ENCODE results near the gene TBC1D9. TPM values are rescaled to one million over a fixed set of nuclear protein-coding genes. Genes with fewer than 3 reads are reported as not detected.
"Not testable (repeated sequence)": the region's sequence is repeated elsewhere in the genome, so short reads cannot be mapped to it uniquely, and the experiment has no call there.

TBC1D9 gene
- total RNA-seq, 1 experiment from 2014 or later = 21.7 TPM

DNA sequence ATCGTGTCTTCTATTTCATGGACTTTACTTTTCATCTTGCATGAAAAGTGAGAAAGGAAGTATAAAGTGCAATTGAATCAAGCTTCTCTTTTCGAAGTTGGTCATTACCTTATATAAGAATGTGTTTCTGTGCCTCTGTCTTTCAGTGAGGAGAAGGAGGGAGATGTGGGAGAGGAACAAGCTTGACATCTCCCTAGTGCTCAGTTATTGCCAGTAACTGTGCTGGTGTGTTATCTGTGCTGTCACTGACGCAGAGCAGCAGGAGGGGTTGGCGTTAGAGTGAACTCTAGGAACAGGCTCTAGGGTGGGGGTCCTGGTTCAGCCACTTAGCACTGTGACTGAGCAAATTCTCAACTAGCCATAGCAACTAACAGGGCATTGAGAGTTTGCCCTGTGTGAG is 34.0 kb upstream of the TBC1D9 start:
- Histone ChIP-seq H3K9me3 (ENCODE audit: control insufficient read depth, insufficient read depth, low read depth, low read length) (no peaks in the 10 kb centered on the region), H3K27me3 (ENCODE audit: control insufficient read depth, insufficient read depth, low read length) (no peaks in the 10 kb centered on the region), H3K27ac (ENCODE audit: low read length) (no peak overlapping the region), H3K36me3 (ENCODE audit: control insufficient read depth, insufficient read depth, low read length) (no peaks in the 10 kb centered on the region), H3K4me1 (ENCODE audit: control insufficient read depth, insufficient read depth, low read length) (no peaks in the 10 kb centered on the region), H3K4me3 (ENCODE audit: low read depth in 2 of 2, low read length in 2 of 2) (no peak overlapping the region)
- DNase-seq (ENCODE audit: low read depth, low spot score) (no peak), ATAC-seq (no peak)
- POLR2A ChIA-PET = no interaction called here
- no TSS peak for BruUV-seq (replicated peaks)
- TF ChIP-seq, protein P1, sequence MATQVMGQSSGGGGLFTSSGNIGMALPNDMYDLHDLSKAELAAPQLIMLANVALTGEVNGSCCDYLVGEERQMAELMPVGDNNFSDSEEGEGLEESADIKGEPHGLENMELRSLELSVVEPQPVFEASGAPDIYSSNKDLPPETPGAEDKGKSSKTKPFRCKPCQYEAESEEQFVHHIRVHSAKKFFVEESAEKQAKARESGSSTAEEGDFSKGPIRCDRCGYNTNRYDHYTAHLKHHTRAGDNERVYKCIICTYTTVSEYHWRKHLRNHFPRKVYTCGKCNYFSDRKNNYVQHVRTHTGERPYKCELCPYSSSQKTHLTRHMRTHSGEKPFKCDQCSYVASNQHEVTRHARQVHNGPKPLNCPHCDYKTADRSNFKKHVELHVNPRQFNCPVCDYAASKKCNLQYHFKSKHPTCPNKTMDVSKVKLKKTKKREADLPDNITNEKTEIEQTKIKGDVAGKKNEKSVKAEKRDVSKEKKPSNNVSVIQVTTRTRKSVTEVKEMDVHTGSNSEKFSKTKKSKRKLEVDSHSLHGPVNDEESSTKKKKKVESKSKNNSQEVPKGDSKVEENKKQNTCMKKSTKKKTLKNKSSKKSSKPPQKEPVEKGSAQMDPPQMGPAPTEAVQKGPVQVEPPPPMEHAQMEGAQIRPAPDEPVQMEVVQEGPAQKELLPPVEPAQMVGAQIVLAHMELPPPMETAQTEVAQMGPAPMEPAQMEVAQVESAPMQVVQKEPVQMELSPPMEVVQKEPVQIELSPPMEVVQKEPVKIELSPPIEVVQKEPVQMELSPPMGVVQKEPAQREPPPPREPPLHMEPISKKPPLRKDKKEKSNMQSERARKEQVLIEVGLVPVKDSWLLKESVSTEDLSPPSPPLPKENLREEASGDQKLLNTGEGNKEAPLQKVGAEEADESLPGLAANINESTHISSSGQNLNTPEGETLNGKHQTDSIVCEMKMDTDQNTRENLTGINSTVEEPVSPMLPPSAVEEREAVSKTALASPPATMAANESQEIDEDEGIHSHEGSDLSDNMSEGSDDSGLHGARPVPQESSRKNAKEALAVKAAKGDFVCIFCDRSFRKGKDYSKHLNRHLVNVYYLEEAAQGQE (IDR thresholded peaks at IDR 0.05; ENCODE audit: insufficient read depth in 1 of 2, low read depth in 2 of 2, low read length in 1 of 2) = no peak
- TF ChIP-seq, protein P2, sequence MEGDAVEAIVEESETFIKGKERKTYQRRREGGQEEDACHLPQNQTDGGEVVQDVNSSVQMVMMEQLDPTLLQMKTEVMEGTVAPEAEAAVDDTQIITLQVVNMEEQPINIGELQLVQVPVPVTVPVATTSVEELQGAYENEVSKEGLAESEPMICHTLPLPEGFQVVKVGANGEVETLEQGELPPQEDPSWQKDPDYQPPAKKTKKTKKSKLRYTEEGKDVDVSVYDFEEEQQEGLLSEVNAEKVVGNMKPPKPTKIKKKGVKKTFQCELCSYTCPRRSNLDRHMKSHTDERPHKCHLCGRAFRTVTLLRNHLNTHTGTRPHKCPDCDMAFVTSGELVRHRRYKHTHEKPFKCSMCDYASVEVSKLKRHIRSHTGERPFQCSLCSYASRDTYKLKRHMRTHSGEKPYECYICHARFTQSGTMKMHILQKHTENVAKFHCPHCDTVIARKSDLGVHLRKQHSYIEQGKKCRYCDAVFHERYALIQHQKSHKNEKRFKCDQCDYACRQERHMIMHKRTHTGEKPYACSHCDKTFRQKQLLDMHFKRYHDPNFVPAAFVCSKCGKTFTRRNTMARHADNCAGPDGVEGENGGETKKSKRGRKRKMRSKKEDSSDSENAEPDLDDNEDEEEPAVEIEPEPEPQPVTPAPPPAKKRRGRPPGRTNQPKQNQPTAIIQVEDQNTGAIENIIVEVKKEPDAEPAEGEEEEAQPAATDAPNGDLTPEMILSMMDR (IDR thresholded peaks at IDR 0.05) = no peak
- TF ChIP-seq POLR2AphosphoS5 (IDR thresholded peaks at IDR 0.05; ENCODE audit: low read depth, low read length) = no peak
- no peak for TF ChIP-seq TCF7L2 (IDR thresholded peaks at IDR 0.05; ENCODE audit: low read depth, low read length)
- TF ChIP-seq SIN3A (IDR thresholded peaks at IDR 0.05; ENCODE audit: borderline replicate concordance, insufficient read depth, low read depth, low read length) = no peak
- CTCF ChIA-PET = no interaction called here
- intact Hi-C loops (cut with micrococcal nuclease; ENCODE audit: unreplicated experiment) (no loop called here), in situ Hi-C loops (cut with HindIII; ENCODE audit: low pct_unique_long_range_greater_than_20kb, low sequenced_read_pairs) (no loop called here)

DNA sequence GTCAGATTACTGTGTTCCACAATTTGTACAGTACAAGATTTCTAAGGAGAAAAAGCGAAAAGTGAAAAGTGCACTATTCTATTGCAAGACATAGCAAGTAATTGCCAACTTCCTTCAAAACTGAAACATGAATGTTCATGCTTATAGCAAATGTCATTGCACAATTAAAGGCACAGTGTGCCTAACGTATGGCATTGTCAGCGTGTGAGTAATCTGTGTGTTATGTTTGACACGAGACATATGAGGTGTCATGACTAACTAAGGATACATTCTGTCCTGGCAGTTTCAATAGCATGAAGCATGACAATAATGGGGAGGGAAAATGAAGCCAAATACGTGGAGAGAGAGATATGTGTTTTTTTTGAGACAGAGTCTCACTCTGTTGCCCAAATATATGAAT is 33.6 kb upstream of the TBC1D9 start:
- Histone ChIP-seq H3K9me3 (ENCODE audit: control insufficient read depth, insufficient read depth, low read depth, low read length) (no peaks in the 10 kb centered on the region), H3K4me1 (ENCODE audit: control insufficient read depth, insufficient read depth, low read length) (no peaks in the 10 kb centered on the region), H3K4me3 (ENCODE audit: low read depth in 2 of 2, low read length in 2 of 2) (no peak overlapping the region), H3K27me3 (ENCODE audit: control insufficient read depth, insufficient read depth, low read length) (no peaks in the 10 kb centered on the region), H3K27ac (ENCODE audit: low read length) (no peak overlapping the region), H3K36me3 (ENCODE audit: control insufficient read depth, insufficient read depth, low read length) (no peaks in the 10 kb centered on the region)
- intact Hi-C loops (cut with micrococcal nuclease; ENCODE audit: unreplicated experiment) = no loop called here
- in situ Hi-C loops (cut with HindIII; ENCODE audit: low pct_unique_long_range_greater_than_20kb, low sequenced_read_pairs) = no loop called here
- CTCF ChIA-PET = no interaction called here
- POLR2A ChIA-PET = no interaction called here
- DNase-seq (ENCODE audit: low read depth, low spot score) = peak; percentile 13
- TF ChIP-seq SIN3A (IDR thresholded peaks at IDR 0.05; ENCODE audit: borderline replicate concordance, insufficient read depth, low read depth, low read length) (no peak), TCF7L2 (IDR thresholded peaks at IDR 0.05; ENCODE audit: low read depth, low read length) (no peak), POLR2AphosphoS5 (IDR thresholded peaks at IDR 0.05; ENCODE audit: low read depth, low read length) (no peak)
- TF ChIP-seq, protein P2 (IDR thresholded peaks at IDR 0.05) = no peak
- TF ChIP-seq, protein P1 (IDR thresholded peaks at IDR 0.05; ENCODE audit: insufficient read depth in 1 of 2, low read depth in 2 of 2, low read length in 1 of 2) = no peak
- ATAC-seq = no peak
- BruUV-seq (replicated peaks) = no TSS peak

DNA sequence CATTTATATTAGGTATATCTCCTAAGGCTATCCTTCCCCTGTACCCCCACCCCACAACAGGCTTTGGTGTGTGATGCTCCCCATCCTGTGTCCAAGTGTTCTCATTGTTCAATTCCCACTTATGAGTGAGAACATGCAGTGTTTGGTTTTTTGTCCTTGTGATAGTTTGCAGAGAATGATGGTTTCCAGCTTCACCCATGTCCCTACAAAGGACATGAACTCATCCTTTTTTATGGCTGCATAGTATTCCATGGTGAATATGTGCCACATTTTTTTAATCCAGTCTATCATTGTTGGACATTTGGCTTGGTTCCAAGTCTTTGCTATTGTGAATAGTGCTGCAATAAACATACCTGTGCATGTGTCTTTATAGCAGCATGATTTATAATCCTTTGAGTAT is 26.6 kb upstream of the TBC1D9 start:
- H3K9me3 ChIP-seq (ENCODE audit: control insufficient read depth, insufficient read depth, low read depth, low read length); in situ Hi-C loops (cut with HindIII; ENCODE audit: low pct_unique_long_range_greater_than_20kb, low sequenced_read_pairs); CTCF ChIA-PET; H3K36me3 ChIP-seq (ENCODE audit: control insufficient read depth, insufficient read depth, low read length); ATAC-seq; H3K4me3 ChIP-seq (ENCODE audit: low read depth in 2 of 2, low read length in 2 of 2); H3K4me1 ChIP-seq (ENCODE audit: control insufficient read depth, insufficient read depth, low read length); intact Hi-C loops (cut with micrococcal nuclease; ENCODE audit: unreplicated experiment); POLR2A ChIA-PET; H3K27me3 ChIP-seq (ENCODE audit: control insufficient read depth, insufficient read depth, low read length); BruUV-seq (replicated peaks); DNase-seq (ENCODE audit: low read depth, low spot score); H3K27ac ChIP-seq (ENCODE audit: low read length): not testable (repeated sequence)
